ENCODE data around the gene CTNNBL1. TPM values are rescaled to one million over a fixed set of nuclear protein-coding genes. Genes with fewer than 3 reads are reported as not detected.

CTNNBL1 gene
- total RNA-seq, 1 donor from 2014 or later, result 60.0 TPM

GRCh38 chr20:37807471-37808232 lies 113.8 kb downstream of the CTNNBL1 start:
- no peak for TF ChIP-seq CTCF (conservative IDR thresholded peaks at IDR 0.05)
- H3K9me3 Mint-ChIP-seq, result no peaks in the 10 kb centered on the region

GRCh38 chr20:37808233-37809070 lies 114.6 kb downstream of the CTNNBL1 start:
- Mint-ChIP-seq H3K27ac (no peak overlapping the region), H3K9me3 (no peaks in the 10 kb centered on the region), H3K27me3 (no peaks in the 10 kb centered on the region), H3K4me1 (ENCODE audit: unreplicated experiment) (peaks cover 1% of the 10 kb centered on the region), H3K36me3 (peaks cover 9% of the 10 kb centered on the region), H3K4me3 (no peak overlapping the region)
- no peak for DNase-seq (ENCODE audit: extremely low spot score, unreplicated experiment)
- no peak for TF ChIP-seq CTCF (conservative IDR thresholded peaks at IDR 0.05)

More at GRCh38 chr20:37807471-37808232, 113.8 kb downstream of the CTNNBL1 start:
- Mint-ChIP-seq H3K36me3 (peaks cover 15% of the 10 kb centered on the region), H3K27me3 (no peaks in the 10 kb centered on the region), H3K4me3 (no peak overlapping the region), H3K4me1 (ENCODE audit: unreplicated experiment) (peaks cover 4% of the 10 kb centered on the region), H3K27ac (peak overlapping the region; percentile 16)
- no peak for DNase-seq (ENCODE audit: extremely low spot score, unreplicated experiment)

- no peaks in the 10 kb centered on the region for H3K9me3 Mint-ChIP-seq
- no peak overlapping the region for H3K4me3 Mint-ChIP-seq
- DNase-seq (ENCODE audit: extremely low spot score, unreplicated experiment), result no peak
- no peaks in the 10 kb centered on the region for H3K4me1 Mint-ChIP-seq (ENCODE audit: unreplicated experiment)
- H3K27me3 Mint-ChIP-seq, result no peaks in the 10 kb centered on the region
- no peak for TF ChIP-seq CTCF (conservative IDR thresholded peaks at IDR 0.05)
- H3K36me3 Mint-ChIP-seq, result peaks cover 11% of the 10 kb centered on the region
- no peak overlapping the region for H3K27ac Mint-ChIP-seq
Observed at GRCh38 chr20:37810027-37810426, 116.2 kb downstream of the CTNNBL1 start.

- H3K27me3 Mint-ChIP-seq, result no peaks in the 10 kb centered on the region
- no peak for DNase-seq (ENCODE audit: extremely low spot score, unreplicated experiment)
- H3K4me1 Mint-ChIP-seq (ENCODE audit: unreplicated experiment), result peaks cover 4% of the 10 kb centered on the region
- no peak overlapping the region for H3K4me3 Mint-ChIP-seq
- no peak for TF ChIP-seq CTCF (conservative IDR thresholded peaks at IDR 0.05)
- no peaks in the 10 kb centered on the region for H3K9me3 Mint-ChIP-seq
- H3K36me3 Mint-ChIP-seq, result peaks cover 9% of the 10 kb centered on the region
- H3K27ac Mint-ChIP-seq, result no peak overlapping the region
Observed at GRCh38 chr20:37816003-37816402, 122.2 kb downstream of the CTNNBL1 start.

GRCh38 chr20:37816726-37817125 lies 122.9 kb downstream of the CTNNBL1 start:
- H3K4me1 Mint-ChIP-seq (ENCODE audit: unreplicated experiment), result peaks cover 7% of the 10 kb centered on the region
- H3K27ac Mint-ChIP-seq, result no peak overlapping the region
- H3K9me3 Mint-ChIP-seq, result no peaks in the 10 kb centered on the region
- no peak overlapping the region for H3K4me3 Mint-ChIP-seq
- TF ChIP-seq CTCF (conservative IDR thresholded peaks at IDR 0.05), result no peak
- H3K36me3 Mint-ChIP-seq, result peaks cover 9% of the 10 kb centered on the region
- H3K27me3 Mint-ChIP-seq, result no peaks in the 10 kb centered on the region
- no peak for DNase-seq (ENCODE audit: extremely low spot score, unreplicated experiment)

Measured in type B pancreatic cell (in vitro differentiated cells).